Cardiac atrium fibroblast (primary cell): ENCODE measurements around the gene CDKN2AIP. TPM values are rescaled to one million over a fixed set of nuclear protein-coding genes. Genes with fewer than 3 reads are reported as not detected.

Experiments used
- total RNA-seq: library from RNA; depleted of rRNA; stranded (reverse); fragments of >200 nt; gene quantifications from 2 replicates; pipeline ENCODE4 v1.2.3, GENCODE V29; 2015

Gene CDKN2AIP, protein sequence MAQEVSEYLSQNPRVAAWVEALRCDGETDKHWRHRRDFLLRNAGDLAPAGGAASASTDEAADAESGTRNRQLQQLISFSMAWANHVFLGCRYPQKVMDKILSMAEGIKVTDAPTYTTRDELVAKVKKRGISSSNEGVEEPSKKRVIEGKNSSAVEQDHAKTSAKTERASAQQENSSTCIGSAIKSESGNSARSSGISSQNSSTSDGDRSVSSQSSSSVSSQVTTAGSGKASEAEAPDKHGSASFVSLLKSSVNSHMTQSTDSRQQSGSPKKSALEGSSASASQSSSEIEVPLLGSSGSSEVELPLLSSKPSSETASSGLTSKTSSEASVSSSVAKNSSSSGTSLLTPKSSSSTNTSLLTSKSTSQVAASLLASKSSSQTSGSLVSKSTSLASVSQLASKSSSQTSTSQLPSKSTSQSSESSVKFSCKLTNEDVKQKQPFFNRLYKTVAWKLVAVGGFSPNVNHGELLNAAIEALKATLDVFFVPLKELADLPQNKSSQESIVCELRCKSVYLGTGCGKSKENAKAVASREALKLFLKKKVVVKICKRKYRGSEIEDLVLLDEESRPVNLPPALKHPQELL
- 8.5 and 8.9 TPM in 2 replicates for total RNA-seq

DNA sequence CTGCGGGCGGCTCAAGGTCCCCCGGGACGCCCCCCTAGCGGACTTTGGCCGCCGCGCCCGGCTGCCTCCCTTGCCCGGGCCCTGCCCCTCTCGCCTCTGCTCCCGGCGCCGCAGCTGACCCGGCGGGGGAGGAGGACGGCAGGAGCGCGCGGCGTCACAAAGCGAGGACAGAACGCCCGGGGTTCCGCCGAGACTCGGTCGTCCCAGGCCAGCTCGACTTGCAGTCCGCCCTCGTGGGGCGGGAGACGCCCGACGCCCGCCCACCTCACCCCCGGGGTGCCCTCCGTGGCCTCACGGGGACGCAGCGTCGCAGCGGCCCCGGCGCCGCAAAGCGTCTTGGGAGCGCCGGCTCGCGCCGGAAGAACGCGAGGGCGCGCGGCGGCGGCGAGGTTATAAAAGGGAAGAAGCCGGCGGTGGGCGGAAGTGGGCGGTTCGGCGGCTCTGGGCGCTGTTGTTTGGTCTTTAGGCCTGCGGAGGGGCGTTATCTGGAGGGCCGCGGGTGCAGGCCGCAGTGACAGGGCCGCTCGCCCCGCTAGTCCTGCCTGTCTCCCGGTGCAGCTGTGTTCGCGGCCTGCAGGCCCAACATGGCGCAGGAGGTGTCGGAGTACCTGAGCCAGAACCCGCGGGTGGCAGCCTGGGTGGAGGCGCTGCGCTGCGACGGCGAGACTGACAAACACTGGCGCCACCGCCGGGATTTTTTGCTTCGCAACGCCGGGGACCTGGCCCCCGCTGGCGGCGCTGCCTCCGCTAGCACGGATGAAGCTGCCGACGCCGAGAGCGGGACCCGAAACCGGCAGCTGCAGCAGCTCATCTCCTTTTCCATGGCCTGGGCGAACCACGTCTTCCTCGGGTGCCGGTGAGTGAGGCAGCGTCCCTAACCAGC lies at the start of gene CDKN2AIP:
Gene CDKN2AIP (plus strand): TSS at position 423 of the 883 bp plus-strand sequence. CDS start 162 bp downstream, at position 585.

Other genes starting within 250 kb of the CDKN2AIP start
- gene CLDN22, start 124.4 kb upstream of the CDKN2AIP start, total RNA-seq: not detected in 2 replicates
- gene CLDN24, start 122.2 kb upstream of the CDKN2AIP start, total RNA-seq: not detected in 2 replicates
- gene ING2, start 60.4 kb downstream of the CDKN2AIP start, total RNA-seq: 6.3 and 11.0 TPM in 2 replicates
- 12.6 and 20.6 TPM in 2 replicates for gene RWDD4, start 214.5 kb downstream of the CDKN2AIP start, total RNA-seq
- 17.8 and 21.7 TPM in 2 replicates for gene TRAPPC11, start 214.7 kb downstream of the CDKN2AIP start, total RNA-seq